Measurements from ENCODE around the gene KTI12. TPM values are rescaled to one million over a fixed set of nuclear protein-coding genes. Genes with fewer than 3 reads are reported as not detected.
"Not testable (repeated sequence)": the region's sequence is repeated elsewhere in the genome, so short reads cannot be mapped to it uniquely, and the experiment has no call there.

KTI12 gene
- total and polyA plus RNA-seq, 7 donors, result 4.9 to 15.0 (median 9.6) TPM

DNA sequence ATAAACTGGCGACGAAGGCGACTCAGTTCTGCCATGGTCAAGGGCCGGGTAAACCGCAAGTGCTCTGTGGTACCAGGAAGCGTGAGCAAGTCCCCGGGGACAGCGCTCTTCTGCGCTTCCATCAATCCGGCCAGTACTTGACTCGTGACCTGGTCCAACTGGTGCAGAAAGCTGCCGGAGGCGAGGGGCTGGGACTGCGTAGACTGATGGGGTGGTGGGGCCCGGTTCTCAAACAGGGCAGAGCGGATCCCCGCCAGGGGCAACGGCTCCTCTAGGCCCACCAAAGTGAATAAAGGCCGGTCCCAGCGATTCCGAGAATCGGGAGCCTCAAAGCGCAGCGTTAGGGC lies 852 bp downstream of the KTI12 start:
- Histone ChIP-seq H3K4me1 (peaks cover 0 to 32% (median 22%) of the 10 kb centered on the region in 4 donors), H3K27me3 (no peaks in the 10 kb centered on the region), H3K9me3 (no peaks in the 10 kb centered on the region), H3K36me3 (peaks cover 0 to 8% (median 3%) of the 10 kb centered on the region in 4 donors), H3K4me3 (peak overlapping the region; percentile 69 to 90 (median 82)), H3K27ac (peak overlapping the region; percentile 91 to 96 (median 92))
- intact Hi-C loops (cut with DNase I), result loop anchor here (1.0 kb wide), 1 partner anchor 23 kb away; the partner anchor contains the start of gene TXNDC12
- TF ChIP-seq POLR2AphosphoS5 (IDR thresholded peaks at IDR 0.05), result peak in 1 of 4 donors; percentile 11
- TF ChIP-seq, protein P1, sequence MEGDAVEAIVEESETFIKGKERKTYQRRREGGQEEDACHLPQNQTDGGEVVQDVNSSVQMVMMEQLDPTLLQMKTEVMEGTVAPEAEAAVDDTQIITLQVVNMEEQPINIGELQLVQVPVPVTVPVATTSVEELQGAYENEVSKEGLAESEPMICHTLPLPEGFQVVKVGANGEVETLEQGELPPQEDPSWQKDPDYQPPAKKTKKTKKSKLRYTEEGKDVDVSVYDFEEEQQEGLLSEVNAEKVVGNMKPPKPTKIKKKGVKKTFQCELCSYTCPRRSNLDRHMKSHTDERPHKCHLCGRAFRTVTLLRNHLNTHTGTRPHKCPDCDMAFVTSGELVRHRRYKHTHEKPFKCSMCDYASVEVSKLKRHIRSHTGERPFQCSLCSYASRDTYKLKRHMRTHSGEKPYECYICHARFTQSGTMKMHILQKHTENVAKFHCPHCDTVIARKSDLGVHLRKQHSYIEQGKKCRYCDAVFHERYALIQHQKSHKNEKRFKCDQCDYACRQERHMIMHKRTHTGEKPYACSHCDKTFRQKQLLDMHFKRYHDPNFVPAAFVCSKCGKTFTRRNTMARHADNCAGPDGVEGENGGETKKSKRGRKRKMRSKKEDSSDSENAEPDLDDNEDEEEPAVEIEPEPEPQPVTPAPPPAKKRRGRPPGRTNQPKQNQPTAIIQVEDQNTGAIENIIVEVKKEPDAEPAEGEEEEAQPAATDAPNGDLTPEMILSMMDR (IDR thresholded peaks at IDR 0.05), result no peak
- TF ChIP-seq POLR2A (IDR thresholded peaks at IDR 0.05), result no peak
- DNase-seq, result peak; percentile 73
- WGBS, 2 donors, result 1 to 6% methylated on average over 24 of the region's 24 CpGs

DNA sequence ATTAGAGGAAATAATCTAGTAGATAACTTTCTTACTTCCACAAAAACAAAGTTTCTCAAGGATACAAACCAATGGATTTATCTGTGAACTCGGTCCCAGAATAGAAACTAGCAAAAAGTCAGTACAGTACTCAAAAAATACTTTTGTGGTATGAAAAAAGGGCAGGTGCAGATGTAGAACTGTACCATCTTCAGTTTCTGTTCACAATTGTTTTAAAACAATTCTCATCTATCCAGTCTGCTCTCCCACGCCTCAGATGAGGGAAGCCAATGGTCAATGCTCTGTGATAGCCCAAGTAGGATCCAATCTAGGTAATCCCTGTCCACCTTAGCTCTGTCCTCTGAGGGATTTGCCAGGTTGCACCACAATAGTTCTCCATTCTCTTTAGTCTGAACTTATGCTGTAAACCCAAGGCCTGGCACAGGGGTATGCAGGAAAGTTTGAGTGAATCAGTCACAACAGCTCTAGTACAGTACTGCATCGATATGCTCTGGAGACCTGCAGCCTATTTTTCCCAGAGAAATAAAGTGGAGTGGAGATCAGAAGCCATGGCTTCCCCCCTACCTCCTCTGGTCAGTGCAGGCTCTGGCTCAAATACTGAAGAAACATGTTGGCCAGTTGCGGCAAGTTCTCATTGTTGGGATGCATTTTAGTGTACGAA lies 1.4 kb downstream of the KTI12 start:
- WGBS, 2 donors, result 21 to 52% methylated on average over 5 of the region's 5 CpGs
- H3K36me3 ChIP-seq, result peaks cover 0 to 10% (median 3%) of the 10 kb centered on the region in 4 donors
- peak overlapping the region; percentile 91 to 96 (median 92) for H3K27ac ChIP-seq
- peak overlapping the region; percentile 69 to 90 (median 82) for H3K4me3 ChIP-seq
- no peak for DNase-seq
- H3K4me1 ChIP-seq, result peaks cover 0 to 32% (median 22%) of the 10 kb centered on the region in 4 donors
- TF ChIP-seq, protein P1 (IDR thresholded peaks at IDR 0.05), result no peak
- TF ChIP-seq POLR2A (IDR thresholded peaks at IDR 0.05), result no peak
- no peak for TF ChIP-seq POLR2AphosphoS5 (IDR thresholded peaks at IDR 0.05)
- no peak for TF ChIP-seq EP300 (IDR thresholded peaks at IDR 0.05)
- intact Hi-C loops (cut with DNase I), result no loop called here
- H3K27me3 ChIP-seq, result no peaks in the 10 kb centered on the region
- no peaks in the 10 kb centered on the region for H3K9me3 ChIP-seq

DNA sequence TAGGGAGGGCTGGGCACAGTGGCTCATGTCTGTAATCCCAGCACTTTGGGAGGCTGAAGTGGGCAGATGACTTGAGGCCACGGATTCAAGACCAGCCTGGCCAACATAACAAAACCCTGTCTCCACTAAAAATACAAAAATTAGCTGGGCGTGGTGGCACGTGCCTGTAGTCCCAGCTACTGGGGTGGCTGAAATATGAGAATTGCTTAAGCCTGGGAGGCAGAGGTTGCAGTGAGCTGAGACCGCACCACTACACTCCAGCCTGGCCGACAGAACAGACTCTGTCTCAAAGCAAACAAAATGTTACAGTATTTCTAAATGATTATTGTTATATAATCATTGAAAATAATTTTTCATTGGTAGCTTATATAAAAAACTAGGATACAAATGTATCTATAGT lies 4.8 kb downstream of the KTI12 start:
- not testable (repeated sequence) for H3K4me3 ChIP-seq
- WGBS, 2 donors, result 37 to 76% methylated on average over 5 of the region's 5 CpGs

DNA sequence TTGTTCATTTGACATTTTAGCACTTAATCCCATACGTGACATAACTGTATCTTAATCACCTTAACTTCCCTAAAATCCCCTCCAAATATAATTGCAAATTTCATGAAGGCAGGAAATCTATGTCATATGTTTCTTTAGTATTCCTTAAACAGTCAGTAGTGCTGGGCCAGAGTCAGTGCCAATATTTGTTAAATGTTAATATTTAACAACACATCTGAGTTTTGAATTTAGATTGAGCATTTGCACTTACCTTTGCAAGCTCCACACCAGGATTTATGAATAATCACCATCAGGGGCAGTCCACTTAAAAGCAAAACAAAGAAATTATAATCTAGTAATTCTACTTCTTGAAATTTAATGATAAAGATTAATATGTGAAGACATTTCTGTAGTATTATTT lies 5.3 kb downstream of the KTI12 start:
- DNase-seq, result no peak
- H3K4me3 ChIP-seq, result no peak overlapping the region
- H3K36me3 ChIP-seq, result peaks cover 9 to 44% (median 14%) of the 10 kb centered on the region in 4 donors
- no peak overlapping the region for H3K27ac ChIP-seq
- H3K9me3 ChIP-seq, result no peaks in the 10 kb centered on the region
- no peak for TF ChIP-seq POLR2AphosphoS5 (IDR thresholded peaks at IDR 0.05)
- no peak for TF ChIP-seq EP300 (IDR thresholded peaks at IDR 0.05)
- TF ChIP-seq POLR2A (IDR thresholded peaks at IDR 0.05), result no peak
- TF ChIP-seq, protein P1 (IDR thresholded peaks at IDR 0.05), result no peak
- WGBS, 2 donors, result 18 to 60% methylated on average over 1 of the region's 1 CpG
- no peaks in the 10 kb centered on the region for H3K27me3 ChIP-seq
- intact Hi-C loops (cut with DNase I), result no loop called here
- H3K4me1 ChIP-seq, result peaks cover 0 to 27% (median 20%) of the 10 kb centered on the region in 4 donors

More for the DNA sequence above, 4.8 kb downstream of the KTI12 start:
- H3K27me3 ChIP-seq; intact Hi-C loops (cut with DNase I); H3K9me3 ChIP-seq; DNase-seq; H3K27ac ChIP-seq: not testable (repeated sequence)
- Histone ChIP-seq H3K4me1 (peaks cover 0 to 28% (median 21%) of the 10 kb centered on the region in 4 donors), H3K36me3 (peaks cover 5 to 39% (median 11%) of the 10 kb centered on the region in 4 donors)

DNA sequence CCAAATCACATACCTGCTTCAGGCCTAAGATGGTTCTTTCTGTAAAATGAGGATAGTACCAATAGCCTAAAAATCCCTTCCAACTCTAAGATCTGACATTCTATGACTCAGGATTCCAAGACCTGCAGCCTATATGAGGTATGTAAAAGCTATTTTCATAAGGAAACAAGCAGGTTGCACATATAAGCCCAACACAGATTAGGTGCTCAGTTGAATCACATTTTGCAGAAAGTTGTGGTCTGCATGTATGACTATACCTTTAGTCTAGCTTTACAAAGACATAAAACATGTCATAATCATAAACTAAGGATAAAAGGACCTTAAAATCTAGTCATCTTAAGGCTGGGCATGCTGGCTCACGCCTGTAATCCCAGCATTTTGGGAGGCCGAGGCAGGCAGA lies 7.3 kb downstream of the KTI12 start:
- intact Hi-C loops (cut with DNase I), result no loop called here
- Histone ChIP-seq H3K27ac (no peak overlapping the region), H3K9me3 (no peaks in the 10 kb centered on the region), H3K36me3 (peaks cover 9 to 65% (median 24%) of the 10 kb centered on the region in 4 donors), H3K4me1 (peaks cover 0 to 13% (median 4%) of the 10 kb centered on the region in 4 donors), H3K4me3 (no peak overlapping the region), H3K27me3 (no peaks in the 10 kb centered on the region)
- 93 to 97% methylated on average over 2 of the region's 2 CpGs for WGBS, 2 donors
- no peak for DNase-seq
- TF ChIP-seq POLR2AphosphoS5 (IDR thresholded peaks at IDR 0.05) (no peak), EP300 (IDR thresholded peaks at IDR 0.05) (no peak), POLR2A (IDR thresholded peaks at IDR 0.05) (no peak)
- TF ChIP-seq, protein P1 (IDR thresholded peaks at IDR 0.05), result no peak
